Measurements from ENCODE around the gene AKIP1. TPM values are rescaled to one million over a fixed set of nuclear protein-coding genes. Genes with fewer than 3 reads are reported as not detected.

The AKIP1 gene
- total RNA-seq, 1 experiment from 2014 or later: 29.5 TPM

- Histone ChIP-seq H3K4me3 (ENCODE audit: low read length) (no peak overlapping the region), H3F3A (ENCODE audit: low read length, unreplicated experiment) (no peaks in the 10 kb centered on the region), H3K27me3 (ENCODE audit: low read length) (no peaks in the 10 kb centered on the region), H3K36me3 (ENCODE audit: low read depth, low read length) (no peaks in the 10 kb centered on the region), H3K27ac (ENCODE audit: low read length) (no peak overlapping the region), H3K4me1 (ENCODE audit: insufficient read depth, low read length) (peaks cover 7% of the 10 kb centered on the region; the same call in 1 of the 2 replicates), H3K4me2 (ENCODE audit: low read length) (no peak overlapping the region), H3K9me3 (ENCODE audit: low read length) (no peaks in the 10 kb centered on the region), H3K9ac (ENCODE audit: low read length) (no peak overlapping the region), H3K79me2 (ENCODE audit: low read length) (no peaks in the 10 kb centered on the region), H4K20me1 (ENCODE audit: low read length) (no peaks in the 10 kb centered on the region), H3K9me2 (replicated peaks; ENCODE audit: low read length) (no peaks in the 10 kb centered on the region), H2AFZ (ENCODE audit: low read length) (no peak overlapping the region)
- intact Hi-C loops (cut with micrococcal nuclease): no loop called here
- DNase-seq: no peak
- BruUV-seq (replicated peaks): no TSS peak
- CTCF ChIA-PET: no interaction called here
- POLR2A ChIA-PET (ENCODE audit: unreplicated experiment): no interaction called here
- TF ChIP-seq EZH2 (IDR thresholded peaks at IDR 0.05; ENCODE audit: low read length, unreplicated experiment): no peak
- TF ChIP-seq EZH2phosphoT487 (IDR thresholded peaks at IDR 0.05; ENCODE audit: borderline replicate concordance, low read length): no peak
- TF ChIP-seq CTCF (conservative IDR thresholded peaks at IDR 0.05; ENCODE audit: low read depth, low read length): no peak
- ATAC-seq: no peak
These were observed 26.7 kb downstream of the AKIP1 start for GRCh38 chr11:8937659-8938058.

GRCh38 chr11:8941341-8942103 lies 30.5 kb downstream of the AKIP1 start:
- ChIA-PET CTCF (no interaction called here), POLR2A (ENCODE audit: unreplicated experiment) (interaction anchor here (0.6 kb wide), 1 partner anchor 253 kb away, joined by 3 read pairs; no protein-coding TSS in a partner anchor)
- intact Hi-C loops (cut with micrococcal nuclease): no loop called here
- no peaks in the 10 kb centered on the region for H3K36me3 ChIP-seq (ENCODE audit: low read depth, low read length)
- no peak for TF ChIP-seq EZH2 (IDR thresholded peaks at IDR 0.05; ENCODE audit: low read length, unreplicated experiment)
- no peak for TF ChIP-seq EZH2phosphoT487 (IDR thresholded peaks at IDR 0.05; ENCODE audit: borderline replicate concordance, low read length)
- TF ChIP-seq CTCF (conservative IDR thresholded peaks at IDR 0.05; ENCODE audit: low read depth, low read length): no peak
- no peaks in the 10 kb centered on the region for H4K20me1 ChIP-seq (ENCODE audit: low read length)
- H3K4me2 ChIP-seq (ENCODE audit: low read length): no peak overlapping the region
- H3K27ac ChIP-seq (ENCODE audit: low read length): no peak overlapping the region
- H3K79me2 ChIP-seq (ENCODE audit: low read length): no peaks in the 10 kb centered on the region
- DNase-seq (no peak), ATAC-seq (no peak)
- H2AFZ ChIP-seq (ENCODE audit: low read length): no peak overlapping the region
- H3K9ac ChIP-seq (ENCODE audit: low read length): no peak overlapping the region
- no peaks in the 10 kb centered on the region for H3K4me1 ChIP-seq (ENCODE audit: insufficient read depth, low read length)
- H3K9me3 ChIP-seq (ENCODE audit: low read length): no peaks in the 10 kb centered on the region
- no peak overlapping the region for H3K4me3 ChIP-seq (ENCODE audit: low read length)
- H3F3A ChIP-seq (ENCODE audit: low read length, unreplicated experiment): no peaks in the 10 kb centered on the region
- BruUV-seq (replicated peaks): no TSS peak
- no peaks in the 10 kb centered on the region for H3K9me2 ChIP-seq (replicated peaks; ENCODE audit: low read length)
- no peaks in the 10 kb centered on the region for H3K27me3 ChIP-seq (ENCODE audit: low read length)

GRCh38 chr11:8942518-8943066 lies 31.6 kb downstream of the AKIP1 start, which contains the start of gene ASCL3:
TSS of gene ASCL3 (minus strand) at chr11:8943016. CDS start at chr11:8938161, 4,855 bp downstream.
- Histone ChIP-seq H3F3A (ENCODE audit: low read length, unreplicated experiment) (no peaks in the 10 kb centered on the region), H3K4me3 (ENCODE audit: low read length) (no peak within 1 kb of the TSS), H3K9me3 (ENCODE audit: low read length) (no peaks in the 10 kb centered on the region), H3K4me2 (ENCODE audit: low read length) (no peak within 1 kb of the TSS), H2AFZ (ENCODE audit: low read length) (no peak within 1 kb of the TSS), H4K20me1 (ENCODE audit: low read length) (no peaks in the 10 kb centered on the region), H3K27ac (ENCODE audit: low read length) (no peak within 1 kb of the TSS), H3K9ac (ENCODE audit: low read length) (no peak within 1 kb of the TSS), H3K79me2 (ENCODE audit: low read length) (no peaks in the 10 kb centered on the region), H3K27me3 (ENCODE audit: low read length) (no peaks in the 10 kb centered on the region), H3K9me2 (replicated peaks; ENCODE audit: low read length) (no peaks in the 10 kb centered on the region), H3K4me1 (ENCODE audit: insufficient read depth, low read length) (no peaks in the 10 kb centered on the region), H3K36me3 (ENCODE audit: low read depth, low read length) (peaks cover 3% of the 10 kb centered on the region; the same call in 1 of the 2 replicates)
- intact Hi-C loops (cut with micrococcal nuclease): no loop called here
- TF ChIP-seq EZH2phosphoT487 (IDR thresholded peaks at IDR 0.05; ENCODE audit: borderline replicate concordance, low read length) (no peak), CTCF (conservative IDR thresholded peaks at IDR 0.05; ENCODE audit: low read depth, low read length) (no peak), EZH2 (IDR thresholded peaks at IDR 0.05; ENCODE audit: low read length, unreplicated experiment) (no peak)
- DNase-seq (no peak), ATAC-seq (no peak)
- ChIA-PET POLR2A (ENCODE audit: unreplicated experiment) (no interaction called here), CTCF (interaction anchor here (0.6 kb wide), 1 partner anchor 519 kb away, joined by 5 read pairs; no protein-coding TSS in a partner anchor)
- BruUV-seq (replicated peaks): no TSS peak

All from PC-3 (cell line).